ENCODE results near the gene TBC1D5. TPM values are rescaled to one million over a fixed set of nuclear protein-coding genes. Genes with fewer than 3 reads are reported as not detected.

The TBC1D5 gene
- polyA plus RNA-seq, 2 of the 4 experiments (the other 2 are of a cell fraction), result 36.7 to 72.2 TPM

DNA sequence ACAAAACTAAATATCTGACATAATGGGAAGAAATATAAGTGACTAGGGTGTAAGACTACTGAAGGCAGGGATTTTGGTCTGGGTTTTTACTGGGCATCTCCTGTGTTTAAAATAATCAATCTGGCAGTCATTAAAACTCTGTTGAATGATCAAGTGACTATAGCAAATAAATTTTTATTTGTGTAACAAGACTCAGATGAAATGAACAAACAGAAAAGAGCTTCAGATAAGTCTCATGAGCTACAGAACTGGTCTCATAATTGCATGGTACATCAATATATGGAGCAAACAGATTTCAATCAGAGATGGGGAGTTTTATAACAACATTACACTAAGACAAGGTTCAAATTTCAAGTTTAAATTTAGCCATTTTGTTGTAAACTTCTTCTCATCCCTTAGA is 485.2 kb downstream of the TBC1D5 start:
- no peaks in the 10 kb centered on the region for H3K9me3 ChIP-seq
- no peak overlapping the region for H3K4me3 ChIP-seq
- H3K27ac ChIP-seq, result no peak overlapping the region
- H3K4me2 ChIP-seq, result no peak overlapping the region
- no peak for ATAC-seq
- DNase-seq (ENCODE audit: low read depth in 1 of 2, low spot score in 1 of 2), result no peak
- H3K4me1 ChIP-seq, result no peaks in the 10 kb centered on the region
- ChIA-PET CTCF (interaction anchor here (1.3 to 2.1 kb wide), 3 partner anchors 143 to 584 kb away, joined by 3 to 5 read pairs (median 4); no protein-coding TSS in a partner anchor), POLR2A (no interaction called here)
- TF ChIP-seq HDAC2 (IDR thresholded peaks at IDR 0.05), result no peak
- no peak for TF ChIP-seq RARB (CRISPR knock-in tag; IDR thresholded peaks at IDR 0.05)
- TF ChIP-seq NFE2L2 (conservative IDR thresholded peaks at IDR 0.05; ENCODE audit: low read length), result no peak
- TF ChIP-seq ZSCAN20 (CRISPR knock-in tag; IDR thresholded peaks at IDR 0.05), result no peak
- TF ChIP-seq RNF2 (IDR thresholded peaks at IDR 0.05; ENCODE audit: borderline replicate concordance, low read depth), result no peak
- no peak for TF ChIP-seq POLR2AphosphoS2 (conservative IDR thresholded peaks at IDR 0.05; ENCODE audit: low read length)
- TF ChIP-seq EHF (CRISPR knock-in tag; IDR thresholded peaks at IDR 0.05), result no peak
- TF ChIP-seq JUN (IDR thresholded peaks at IDR 0.05), result no peak
- TF ChIP-seq, protein P1, sequence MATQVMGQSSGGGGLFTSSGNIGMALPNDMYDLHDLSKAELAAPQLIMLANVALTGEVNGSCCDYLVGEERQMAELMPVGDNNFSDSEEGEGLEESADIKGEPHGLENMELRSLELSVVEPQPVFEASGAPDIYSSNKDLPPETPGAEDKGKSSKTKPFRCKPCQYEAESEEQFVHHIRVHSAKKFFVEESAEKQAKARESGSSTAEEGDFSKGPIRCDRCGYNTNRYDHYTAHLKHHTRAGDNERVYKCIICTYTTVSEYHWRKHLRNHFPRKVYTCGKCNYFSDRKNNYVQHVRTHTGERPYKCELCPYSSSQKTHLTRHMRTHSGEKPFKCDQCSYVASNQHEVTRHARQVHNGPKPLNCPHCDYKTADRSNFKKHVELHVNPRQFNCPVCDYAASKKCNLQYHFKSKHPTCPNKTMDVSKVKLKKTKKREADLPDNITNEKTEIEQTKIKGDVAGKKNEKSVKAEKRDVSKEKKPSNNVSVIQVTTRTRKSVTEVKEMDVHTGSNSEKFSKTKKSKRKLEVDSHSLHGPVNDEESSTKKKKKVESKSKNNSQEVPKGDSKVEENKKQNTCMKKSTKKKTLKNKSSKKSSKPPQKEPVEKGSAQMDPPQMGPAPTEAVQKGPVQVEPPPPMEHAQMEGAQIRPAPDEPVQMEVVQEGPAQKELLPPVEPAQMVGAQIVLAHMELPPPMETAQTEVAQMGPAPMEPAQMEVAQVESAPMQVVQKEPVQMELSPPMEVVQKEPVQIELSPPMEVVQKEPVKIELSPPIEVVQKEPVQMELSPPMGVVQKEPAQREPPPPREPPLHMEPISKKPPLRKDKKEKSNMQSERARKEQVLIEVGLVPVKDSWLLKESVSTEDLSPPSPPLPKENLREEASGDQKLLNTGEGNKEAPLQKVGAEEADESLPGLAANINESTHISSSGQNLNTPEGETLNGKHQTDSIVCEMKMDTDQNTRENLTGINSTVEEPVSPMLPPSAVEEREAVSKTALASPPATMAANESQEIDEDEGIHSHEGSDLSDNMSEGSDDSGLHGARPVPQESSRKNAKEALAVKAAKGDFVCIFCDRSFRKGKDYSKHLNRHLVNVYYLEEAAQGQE (IDR thresholded peaks at IDR 0.05), result no peak
- no peak for TF ChIP-seq KDM1A (IDR thresholded peaks at IDR 0.05; ENCODE audit: low read depth)
- TF ChIP-seq BHLHE40 (IDR thresholded peaks at IDR 0.05; ENCODE audit: low read depth, low read length), result no peak
- no peak for TF ChIP-seq MAZ (IDR thresholded peaks at IDR 0.05; ENCODE audit: borderline replicate concordance, low read depth, low read length)
- TF ChIP-seq, protein P2, sequence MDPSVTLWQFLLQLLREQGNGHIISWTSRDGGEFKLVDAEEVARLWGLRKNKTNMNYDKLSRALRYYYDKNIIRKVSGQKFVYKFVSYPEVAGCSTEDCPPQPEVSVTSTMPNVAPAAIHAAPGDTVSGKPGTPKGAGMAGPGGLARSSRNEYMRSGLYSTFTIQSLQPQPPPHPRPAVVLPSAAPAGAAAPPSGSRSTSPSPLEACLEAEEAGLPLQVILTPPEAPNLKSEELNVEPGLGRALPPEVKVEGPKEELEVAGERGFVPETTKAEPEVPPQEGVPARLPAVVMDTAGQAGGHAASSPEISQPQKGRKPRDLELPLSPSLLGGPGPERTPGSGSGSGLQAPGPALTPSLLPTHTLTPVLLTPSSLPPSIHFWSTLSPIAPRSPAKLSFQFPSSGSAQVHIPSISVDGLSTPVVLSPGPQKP (IDR thresholded peaks at IDR 0.05; ENCODE audit: low read depth, low read length), result no peak
- no peak for TF ChIP-seq HOXB5 (CRISPR knock-in tag; IDR thresholded peaks at IDR 0.05)
- FAIRE-seq, result no peak

DNA sequence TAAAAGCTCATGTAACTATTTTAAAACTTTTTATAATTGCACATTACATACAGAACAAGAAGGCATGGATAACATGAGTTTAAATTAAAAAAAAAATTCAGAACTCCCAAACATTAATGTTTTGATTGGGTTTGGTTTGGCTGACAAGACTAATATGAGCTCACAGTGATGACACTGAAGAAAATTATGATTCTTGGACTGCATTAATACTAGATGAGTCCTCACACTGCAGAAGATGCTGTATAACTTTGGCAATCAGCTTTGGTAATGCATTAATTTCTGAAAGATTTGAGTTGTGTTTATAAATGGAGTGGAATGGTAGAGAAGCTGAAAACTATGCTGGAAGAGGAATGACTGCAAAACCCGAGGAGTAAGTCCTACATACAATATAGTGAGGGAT is 498.8 kb downstream of the TBC1D5 start:
- ATAC-seq (no peak), DNase-seq (ENCODE audit: low read depth in 1 of 2, low spot score in 1 of 2) (no peak), FAIRE-seq (no peak)
- H3K4me2 ChIP-seq, result no peak overlapping the region
- CTCF ChIA-PET, result interaction anchor here (0.7 to 1.4 kb wide), 2 partner anchors 9 to 28 kb away, joined by 3 read pairs; no protein-coding TSS in a partner anchor
- POLR2A ChIA-PET, result no interaction called here
- H3K27ac ChIP-seq, result no peak overlapping the region
- TF ChIP-seq, protein P3, sequence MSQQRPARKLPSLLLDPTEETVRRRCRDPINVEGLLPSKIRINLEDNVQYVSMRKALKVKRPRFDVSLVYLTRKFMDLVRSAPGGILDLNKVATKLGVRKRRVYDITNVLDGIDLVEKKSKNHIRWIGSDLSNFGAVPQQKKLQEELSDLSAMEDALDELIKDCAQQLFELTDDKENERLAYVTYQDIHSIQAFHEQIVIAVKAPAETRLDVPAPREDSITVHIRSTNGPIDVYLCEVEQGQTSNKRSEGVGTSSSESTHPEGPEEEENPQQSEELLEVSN (IDR thresholded peaks at IDR 0.05; ENCODE audit: borderline replicate concordance, low read depth), result no peak
- TF ChIP-seq, protein P2 (IDR thresholded peaks at IDR 0.05; ENCODE audit: low read depth, low read length), result no peak
- no peak for TF ChIP-seq FOXS1 (CRISPR knock-in tag; IDR thresholded peaks at IDR 0.05)
- TF ChIP-seq, protein P4, sequence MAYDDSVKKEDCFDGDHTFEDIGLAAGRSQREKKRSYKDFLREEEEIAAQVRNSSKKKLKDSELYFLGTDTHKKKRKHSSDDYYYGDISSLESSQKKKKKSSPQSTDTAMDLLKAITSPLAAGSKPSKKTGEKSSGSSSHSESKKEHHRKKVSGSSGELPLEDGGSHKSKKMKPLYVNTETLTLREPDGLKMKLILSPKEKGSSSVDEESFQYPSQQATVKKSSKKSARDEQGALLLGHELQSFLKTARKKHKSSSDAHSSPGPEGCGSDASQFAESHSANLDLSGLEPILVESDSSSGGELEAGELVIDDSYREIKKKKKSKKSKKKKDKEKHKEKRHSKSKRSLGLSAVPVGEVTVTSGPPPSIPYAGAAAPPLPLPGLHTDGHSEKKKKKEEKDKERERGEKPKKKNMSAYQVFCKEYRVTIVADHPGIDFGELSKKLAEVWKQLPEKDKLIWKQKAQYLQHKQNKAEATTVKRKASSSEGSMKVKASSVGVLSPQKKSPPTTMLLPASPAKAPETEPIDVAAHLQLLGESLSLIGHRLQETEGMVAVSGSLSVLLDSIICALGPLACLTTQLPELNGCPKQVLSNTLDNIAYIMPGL (CRISPR knock-in tag; IDR thresholded peaks at IDR 0.05; ENCODE audit: borderline replicate concordance), result no peak
- H3K4me1 ChIP-seq, result no peaks in the 10 kb centered on the region
- 54% methylated on average over 1 of the region's 1 CpG for whole genome bisulfite sequencing (ENCODE audit: missing lambda C conversion rate)
- no peak overlapping the region for H3K4me3 ChIP-seq
- H3K9me3 ChIP-seq, result no peaks in the 10 kb centered on the region

Measured in A549 (cell line).